ENCODE measurements around the gene ERGIC1. TPM values are rescaled to one million over a fixed set of nuclear protein-coding genes. Genes with fewer than 3 reads are reported as not detected.

Gene ERGIC1
- total and polyA plus RNA-seq, 2 experiments from 2014 or later, result 25.2 to 92.2 TPM

DNA sequence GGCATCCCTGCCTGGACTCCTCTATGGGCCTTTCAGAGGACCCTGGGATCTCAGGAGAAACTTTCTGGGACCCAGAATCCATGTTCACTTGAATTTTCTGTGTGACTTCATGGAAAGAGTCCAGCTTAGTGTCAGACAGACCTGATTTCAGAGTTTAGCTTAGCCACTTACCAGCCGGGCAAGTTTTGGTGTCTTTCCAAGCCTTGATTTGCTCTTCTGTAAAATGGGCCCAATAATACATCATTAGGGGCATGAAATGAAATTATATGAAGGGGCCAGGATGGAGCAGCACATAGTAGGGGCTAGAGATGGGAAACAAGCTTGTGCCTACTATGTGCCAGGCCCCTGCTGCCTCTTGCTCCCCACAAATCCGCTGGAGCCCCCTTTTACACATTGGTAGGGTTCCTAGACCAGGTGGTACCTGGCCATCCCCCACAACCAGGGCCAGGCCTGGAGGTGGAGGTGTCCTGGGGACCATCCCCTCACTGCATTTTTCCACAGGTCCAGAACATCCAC lies 92.0 kb downstream of the ERGIC1 start:
- Histone ChIP-seq H2AFZ (no peak overlapping the region), H3K4me1 (ENCODE audit: insufficient read depth) (no peaks in the 10 kb centered on the region), H3K4me2 (no peak overlapping the region), H3K9me2 (ENCODE audit: insufficient read depth) (no peaks in the 10 kb centered on the region), H3F3A (replicated peaks; ENCODE audit: low read depth) (no peaks in the 10 kb centered on the region), H3K36me3 (ENCODE audit: insufficient read depth) (0 out of 2 replicates have a peak, but pooled peaks cover 3% of the 10 kb centered on the region), H4K20me1 (replicated peaks; ENCODE audit: insufficient read depth) (no peaks in the 10 kb centered on the region), H3K4me3 (no peak overlapping the region), H3K27ac (ENCODE audit: low read depth) (no peak overlapping the region), H3K27me3 (ENCODE audit: insufficient read depth) (no peaks in the 10 kb centered on the region), H3K79me2 (replicated peaks; ENCODE audit: insufficient read depth) (no peaks in the 10 kb centered on the region)
- Mint-ChIP-seq H3K27me3 (ENCODE audit: insufficient read depth, low read depth, poor library complexity) (peaks cover 5% of the 10 kb centered on the region), H3K9me3 (no peaks in the 10 kb centered on the region; the same call in 2 of the 3 replicates), H3K27ac (no peak overlapping the region), H3K4me1 (no peaks in the 10 kb centered on the region; the same call in 2 of the 3 replicates), H3K36me3 (ENCODE audit: low read depth) (peaks cover 42% of the 10 kb centered on the region), H3K4me3 (no peak overlapping the region)
- ATAC-seq (no peak), DNase-seq (ENCODE audit: low spot score) (no peak)
- TF ChIP-seq EZH2 (IDR thresholded peaks at IDR 0.05; ENCODE audit: low read depth, unreplicated experiment), result no peak
- TF ChIP-seq, protein P1, sequence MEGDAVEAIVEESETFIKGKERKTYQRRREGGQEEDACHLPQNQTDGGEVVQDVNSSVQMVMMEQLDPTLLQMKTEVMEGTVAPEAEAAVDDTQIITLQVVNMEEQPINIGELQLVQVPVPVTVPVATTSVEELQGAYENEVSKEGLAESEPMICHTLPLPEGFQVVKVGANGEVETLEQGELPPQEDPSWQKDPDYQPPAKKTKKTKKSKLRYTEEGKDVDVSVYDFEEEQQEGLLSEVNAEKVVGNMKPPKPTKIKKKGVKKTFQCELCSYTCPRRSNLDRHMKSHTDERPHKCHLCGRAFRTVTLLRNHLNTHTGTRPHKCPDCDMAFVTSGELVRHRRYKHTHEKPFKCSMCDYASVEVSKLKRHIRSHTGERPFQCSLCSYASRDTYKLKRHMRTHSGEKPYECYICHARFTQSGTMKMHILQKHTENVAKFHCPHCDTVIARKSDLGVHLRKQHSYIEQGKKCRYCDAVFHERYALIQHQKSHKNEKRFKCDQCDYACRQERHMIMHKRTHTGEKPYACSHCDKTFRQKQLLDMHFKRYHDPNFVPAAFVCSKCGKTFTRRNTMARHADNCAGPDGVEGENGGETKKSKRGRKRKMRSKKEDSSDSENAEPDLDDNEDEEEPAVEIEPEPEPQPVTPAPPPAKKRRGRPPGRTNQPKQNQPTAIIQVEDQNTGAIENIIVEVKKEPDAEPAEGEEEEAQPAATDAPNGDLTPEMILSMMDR (conservative IDR thresholded peaks at IDR 0.05; ENCODE audit: low read depth in 2 of 2), result no peak
- TF ChIP-seq STAT1 (IDR thresholded peaks at IDR 0.05; ENCODE audit: unreplicated experiment), result no peak
- TF ChIP-seq POLR2AphosphoS5 (IDR thresholded peaks at IDR 0.05; ENCODE audit: low read depth), result no peak
- TF ChIP-seq, protein P2, sequence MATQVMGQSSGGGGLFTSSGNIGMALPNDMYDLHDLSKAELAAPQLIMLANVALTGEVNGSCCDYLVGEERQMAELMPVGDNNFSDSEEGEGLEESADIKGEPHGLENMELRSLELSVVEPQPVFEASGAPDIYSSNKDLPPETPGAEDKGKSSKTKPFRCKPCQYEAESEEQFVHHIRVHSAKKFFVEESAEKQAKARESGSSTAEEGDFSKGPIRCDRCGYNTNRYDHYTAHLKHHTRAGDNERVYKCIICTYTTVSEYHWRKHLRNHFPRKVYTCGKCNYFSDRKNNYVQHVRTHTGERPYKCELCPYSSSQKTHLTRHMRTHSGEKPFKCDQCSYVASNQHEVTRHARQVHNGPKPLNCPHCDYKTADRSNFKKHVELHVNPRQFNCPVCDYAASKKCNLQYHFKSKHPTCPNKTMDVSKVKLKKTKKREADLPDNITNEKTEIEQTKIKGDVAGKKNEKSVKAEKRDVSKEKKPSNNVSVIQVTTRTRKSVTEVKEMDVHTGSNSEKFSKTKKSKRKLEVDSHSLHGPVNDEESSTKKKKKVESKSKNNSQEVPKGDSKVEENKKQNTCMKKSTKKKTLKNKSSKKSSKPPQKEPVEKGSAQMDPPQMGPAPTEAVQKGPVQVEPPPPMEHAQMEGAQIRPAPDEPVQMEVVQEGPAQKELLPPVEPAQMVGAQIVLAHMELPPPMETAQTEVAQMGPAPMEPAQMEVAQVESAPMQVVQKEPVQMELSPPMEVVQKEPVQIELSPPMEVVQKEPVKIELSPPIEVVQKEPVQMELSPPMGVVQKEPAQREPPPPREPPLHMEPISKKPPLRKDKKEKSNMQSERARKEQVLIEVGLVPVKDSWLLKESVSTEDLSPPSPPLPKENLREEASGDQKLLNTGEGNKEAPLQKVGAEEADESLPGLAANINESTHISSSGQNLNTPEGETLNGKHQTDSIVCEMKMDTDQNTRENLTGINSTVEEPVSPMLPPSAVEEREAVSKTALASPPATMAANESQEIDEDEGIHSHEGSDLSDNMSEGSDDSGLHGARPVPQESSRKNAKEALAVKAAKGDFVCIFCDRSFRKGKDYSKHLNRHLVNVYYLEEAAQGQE (IDR thresholded peaks at IDR 0.05; ENCODE audit: unreplicated experiment), result no peak
- TF ChIP-seq, protein P3, sequence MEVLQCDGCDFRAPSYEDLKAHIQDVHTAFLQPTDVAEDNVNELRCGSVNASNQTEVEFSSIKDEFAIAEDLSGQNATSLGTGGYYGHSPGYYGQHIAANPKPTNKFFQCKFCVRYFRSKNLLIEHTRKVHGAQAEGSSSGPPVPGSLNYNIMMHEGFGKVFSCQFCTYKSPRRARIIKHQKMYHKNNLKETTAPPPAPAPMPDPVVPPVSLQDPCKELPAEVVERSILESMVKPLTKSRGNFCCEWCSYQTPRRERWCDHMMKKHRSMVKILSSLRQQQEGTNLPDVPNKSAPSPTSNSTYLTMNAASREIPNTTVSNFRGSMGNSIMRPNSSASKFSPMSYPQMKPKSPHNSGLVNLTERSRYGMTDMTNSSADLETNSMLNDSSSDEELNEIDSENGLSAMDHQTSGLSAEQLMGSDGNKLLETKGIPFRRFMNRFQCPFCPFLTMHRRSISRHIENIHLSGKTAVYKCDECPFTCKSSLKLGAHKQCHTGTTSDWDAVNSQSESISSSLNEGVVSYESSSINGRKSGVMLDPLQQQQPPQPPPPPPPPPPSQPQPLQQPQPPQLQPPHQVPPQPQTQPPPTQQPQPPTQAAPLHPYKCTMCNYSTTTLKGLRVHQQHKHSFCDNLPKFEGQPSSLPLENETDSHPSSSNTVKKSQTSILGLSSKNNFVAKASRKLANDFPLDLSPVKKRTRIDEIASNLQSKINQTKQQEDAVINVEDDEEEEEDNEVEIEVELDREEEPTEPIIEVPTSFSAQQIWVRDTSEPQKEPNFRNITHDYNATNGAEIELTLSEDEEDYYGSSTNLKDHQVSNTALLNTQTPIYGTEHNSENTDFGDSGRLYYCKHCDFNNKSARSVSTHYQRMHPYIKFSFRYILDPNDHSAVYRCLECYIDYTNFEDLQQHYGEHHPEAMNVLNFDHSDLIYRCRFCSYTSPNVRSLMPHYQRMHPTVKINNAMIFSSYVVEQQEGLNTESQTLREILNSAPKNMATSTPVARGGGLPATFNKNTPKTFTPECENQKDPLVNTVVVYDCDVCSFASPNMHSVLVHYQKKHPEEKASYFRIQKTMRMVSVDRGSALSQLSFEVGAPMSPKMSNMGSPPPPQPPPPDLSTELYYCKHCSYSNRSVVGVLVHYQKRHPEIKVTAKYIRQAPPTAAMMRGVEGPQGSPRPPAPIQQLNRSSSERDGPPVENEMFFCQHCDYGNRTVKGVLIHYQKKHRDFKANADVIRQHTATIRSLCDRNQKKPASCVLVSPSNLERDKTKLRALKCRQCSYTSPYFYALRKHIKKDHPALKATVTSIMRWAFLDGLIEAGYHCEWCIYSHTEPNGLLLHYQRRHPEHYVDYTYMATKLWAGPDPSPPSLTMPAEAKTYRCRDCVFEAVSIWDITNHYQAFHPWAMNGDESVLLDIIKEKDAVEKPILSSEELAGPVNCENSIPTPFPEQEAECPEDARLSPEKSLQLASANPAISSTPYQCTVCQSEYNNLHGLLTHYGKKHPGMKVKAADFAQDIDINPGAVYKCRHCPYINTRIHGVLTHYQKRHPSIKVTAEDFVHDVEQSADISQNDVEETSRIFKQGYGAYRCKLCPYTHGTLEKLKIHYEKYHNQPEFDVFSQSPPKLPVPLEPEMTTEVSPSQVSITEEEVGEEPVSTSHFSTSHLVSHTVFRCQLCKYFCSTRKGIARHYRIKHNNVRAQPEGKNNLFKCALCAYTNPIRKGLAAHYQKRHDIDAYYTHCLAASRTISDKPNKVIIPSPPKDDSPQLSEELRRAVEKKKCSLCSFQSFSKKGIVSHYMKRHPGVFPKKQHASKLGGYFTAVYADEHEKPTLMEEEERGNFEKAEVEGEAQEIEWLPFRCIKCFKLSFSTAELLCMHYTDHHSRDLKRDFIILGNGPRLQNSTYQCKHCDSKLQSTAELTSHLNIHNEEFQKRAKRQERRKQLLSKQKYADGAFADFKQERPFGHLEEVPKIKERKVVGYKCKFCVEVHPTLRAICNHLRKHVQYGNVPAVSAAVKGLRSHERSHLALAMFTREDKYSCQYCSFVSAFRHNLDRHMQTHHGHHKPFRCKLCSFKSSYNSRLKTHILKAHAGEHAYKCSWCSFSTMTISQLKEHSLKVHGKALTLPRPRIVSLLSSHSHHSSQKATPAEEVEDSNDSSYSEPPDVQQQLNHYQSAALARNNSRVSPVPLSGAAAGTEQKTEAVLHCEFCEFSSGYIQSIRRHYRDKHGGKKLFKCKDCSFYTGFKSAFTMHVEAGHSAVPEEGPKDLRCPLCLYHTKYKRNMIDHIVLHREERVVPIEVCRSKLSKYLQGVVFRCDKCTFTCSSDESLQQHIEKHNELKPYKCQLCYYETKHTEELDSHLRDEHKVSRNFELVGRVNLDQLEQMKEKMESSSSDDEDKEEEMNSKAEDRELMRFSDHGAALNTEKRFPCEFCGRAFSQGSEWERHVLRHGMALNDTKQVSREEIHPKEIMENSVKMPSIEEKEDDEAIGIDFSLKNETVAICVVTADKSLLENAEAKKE (CRISPR knock-in tag; IDR thresholded peaks at IDR 0.05), result no peak
- TF ChIP-seq CREB1 (CRISPR knock-in tag; IDR thresholded peaks at IDR 0.05; ENCODE audit: low read depth), result no peak
- no peak for TF ChIP-seq NANOG (IDR thresholded peaks at IDR 0.05; ENCODE audit: borderline replicate concordance)
